ENCODE results near the gene PSMD9. TPM values are rescaled to one million over a fixed set of nuclear protein-coding genes. Genes with fewer than 3 reads are reported as not detected.
"Not testable (repeated sequence)": the region's sequence is repeated elsewhere in the genome, so short reads cannot be mapped to it uniquely, and the experiment has no call there.

Gene PSMD9
- total and polyA plus RNA-seq, 2 experiments from 2014 or later: 32.7 to 36.3 TPM

GRCh38 chr12:121866331-121866730, 22.3 kb upstream of the PSMD9 start (continued):
- TF ChIP-seq REST (IDR thresholded peaks at IDR 0.05; ENCODE audit: unreplicated experiment) (no peak), ZNF114 (CRISPR knock-in tag; IDR thresholded peaks at IDR 0.05) (no peak), ETS1 (IDR thresholded peaks at IDR 0.05) (no peak), NANOG (IDR thresholded peaks at IDR 0.05; ENCODE audit: borderline replicate concordance) (no peak), POLR2AphosphoS5 (IDR thresholded peaks at IDR 0.05; ENCODE audit: low read depth) (no peak)

GRCh38 chr12:121869229-121869628, 19.4 kb upstream of the PSMD9 start:
- H4K20me1 ChIP-seq (replicated peaks; ENCODE audit: insufficient read depth); H3K36me3 Mint-ChIP-seq (ENCODE audit: low read depth); H3K4me2 ChIP-seq; H3K27me3 Mint-ChIP-seq (ENCODE audit: insufficient read depth, low read depth, poor library complexity); H3K4me3 Mint-ChIP-seq; DNase-seq (ENCODE audit: low spot score); H3F3A ChIP-seq (replicated peaks; ENCODE audit: low read depth); H3K36me3 ChIP-seq (ENCODE audit: insufficient read depth); H3K9me3 Mint-ChIP-seq; H3K4me1 ChIP-seq (ENCODE audit: insufficient read depth); H3K27me3 ChIP-seq (ENCODE audit: insufficient read depth); H2AFZ ChIP-seq; H3K27ac Mint-ChIP-seq; H3K4me3 ChIP-seq; H3K79me2 ChIP-seq (replicated peaks; ENCODE audit: insufficient read depth); H3K9me2 ChIP-seq (ENCODE audit: insufficient read depth); ATAC-seq; H3K4me1 Mint-ChIP-seq; H3K27ac ChIP-seq (ENCODE audit: low read depth): not testable (repeated sequence)

GRCh38 chr12:121871467-121871866, 17.1 kb upstream of the PSMD9 start:
- Histone ChIP-seq H3K4me1 (ENCODE audit: insufficient read depth) (no peaks in the 10 kb centered on the region), H2AFZ (no peak overlapping the region), H3K9me2 (ENCODE audit: insufficient read depth) (no peaks in the 10 kb centered on the region), H3K27ac (ENCODE audit: low read depth) (no peak overlapping the region), H3K79me2 (replicated peaks; ENCODE audit: insufficient read depth) (no peaks in the 10 kb centered on the region), H4K20me1 (replicated peaks; ENCODE audit: insufficient read depth) (no peaks in the 10 kb centered on the region), H3K27me3 (ENCODE audit: insufficient read depth) (no peaks in the 10 kb centered on the region), H3K4me2 (no peak overlapping the region), H3F3A (replicated peaks; ENCODE audit: low read depth) (no peaks in the 10 kb centered on the region), H3K4me3 (no peak overlapping the region), H3K36me3 (ENCODE audit: insufficient read depth) (no peaks in the 10 kb centered on the region)
- peaks cover 3% of the 10 kb centered on the region for H3K27me3 Mint-ChIP-seq (ENCODE audit: insufficient read depth, low read depth, poor library complexity)
- TF ChIP-seq EZH2 (IDR thresholded peaks at IDR 0.05; ENCODE audit: low read depth, unreplicated experiment) (no peak), POLR2AphosphoS5 (IDR thresholded peaks at IDR 0.05; ENCODE audit: low read depth) (no peak), CTCF (conservative IDR thresholded peaks at IDR 0.05; ENCODE audit: low read depth in 2 of 2) (no peak), ZNF114 (CRISPR knock-in tag; IDR thresholded peaks at IDR 0.05) (no peak), JUNB (IDR thresholded peaks at IDR 0.05; ENCODE audit: unreplicated experiment) (no peak)
- no peak for ATAC-seq
- DNase-seq (ENCODE audit: low spot score): no peak
- H3K36me3 Mint-ChIP-seq (ENCODE audit: low read depth): no peaks in the 10 kb centered on the region
- no peaks in the 10 kb centered on the region for H3K4me1 Mint-ChIP-seq
- H3K9me3 Mint-ChIP-seq: no peaks in the 10 kb centered on the region
- H3K4me3 Mint-ChIP-seq: no peak overlapping the region
- H3K27ac Mint-ChIP-seq: no peak overlapping the region

Data from GM23338 (cell line).